ENCODE data around the gene LRRC75B. TPM values are rescaled to one million over a fixed set of nuclear protein-coding genes. Genes with fewer than 3 reads are reported as not detected.
"Not testable (repeated sequence)": the region's sequence is repeated elsewhere in the genome, so short reads cannot be mapped to it uniquely, and the experiment has no call there.

The LRRC75B gene
- total RNA-seq, 1 donor from 2014 or later = 8.2 TPM

DNA sequence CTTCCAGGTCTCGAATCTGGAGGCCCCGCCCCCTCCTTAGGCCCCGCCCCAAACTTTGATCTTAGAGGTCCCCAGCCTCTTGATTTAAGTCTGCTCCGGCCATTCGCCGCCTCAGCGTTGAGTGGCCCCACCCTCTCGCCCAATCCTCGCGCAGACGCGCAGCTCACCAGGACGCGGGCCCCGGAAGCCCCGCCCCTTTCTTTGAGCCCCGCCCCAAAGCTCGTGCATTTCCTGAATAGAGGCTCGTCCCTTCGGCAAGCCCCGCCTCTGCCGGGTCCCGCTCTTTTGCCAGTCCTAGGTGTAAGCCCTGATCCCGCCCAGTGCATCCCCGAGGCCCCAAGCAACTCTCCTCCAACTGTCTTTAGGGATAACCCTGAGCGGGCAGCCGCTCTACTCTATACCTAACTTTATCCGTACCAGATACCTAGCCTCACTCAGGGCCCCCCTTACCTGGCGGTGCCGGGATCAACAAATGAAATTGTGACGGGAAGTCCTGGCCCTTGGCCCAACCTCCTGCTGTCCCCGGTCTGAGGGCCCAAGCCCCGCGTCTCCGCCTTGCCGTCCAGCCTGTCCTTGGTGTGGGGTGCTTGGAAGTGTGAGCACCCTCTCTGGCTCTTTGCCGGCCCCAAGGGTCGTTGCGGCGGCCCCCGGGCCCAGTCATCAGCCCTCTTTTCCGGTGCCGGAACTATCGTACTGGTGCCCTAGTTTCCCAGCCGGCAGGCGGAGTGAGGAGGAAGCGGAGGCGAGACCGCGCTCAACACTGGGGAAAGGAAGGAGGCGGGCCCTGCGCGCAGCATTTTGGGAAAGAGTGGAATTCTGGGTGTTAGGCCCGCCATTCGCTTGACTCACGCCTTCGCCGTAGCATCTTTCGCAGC is 37.5 kb downstream of the LRRC75B start, which contains the start of gene SNRPD3:
Gene SNRPD3 (plus strand): TSS at position 835 of the 875 bp plus-strand sequence. CDS start 1,676 bp downstream, outside the sequence.
- DNase-seq (ENCODE audit: low read depth) = peak; percentile 94

DNA sequence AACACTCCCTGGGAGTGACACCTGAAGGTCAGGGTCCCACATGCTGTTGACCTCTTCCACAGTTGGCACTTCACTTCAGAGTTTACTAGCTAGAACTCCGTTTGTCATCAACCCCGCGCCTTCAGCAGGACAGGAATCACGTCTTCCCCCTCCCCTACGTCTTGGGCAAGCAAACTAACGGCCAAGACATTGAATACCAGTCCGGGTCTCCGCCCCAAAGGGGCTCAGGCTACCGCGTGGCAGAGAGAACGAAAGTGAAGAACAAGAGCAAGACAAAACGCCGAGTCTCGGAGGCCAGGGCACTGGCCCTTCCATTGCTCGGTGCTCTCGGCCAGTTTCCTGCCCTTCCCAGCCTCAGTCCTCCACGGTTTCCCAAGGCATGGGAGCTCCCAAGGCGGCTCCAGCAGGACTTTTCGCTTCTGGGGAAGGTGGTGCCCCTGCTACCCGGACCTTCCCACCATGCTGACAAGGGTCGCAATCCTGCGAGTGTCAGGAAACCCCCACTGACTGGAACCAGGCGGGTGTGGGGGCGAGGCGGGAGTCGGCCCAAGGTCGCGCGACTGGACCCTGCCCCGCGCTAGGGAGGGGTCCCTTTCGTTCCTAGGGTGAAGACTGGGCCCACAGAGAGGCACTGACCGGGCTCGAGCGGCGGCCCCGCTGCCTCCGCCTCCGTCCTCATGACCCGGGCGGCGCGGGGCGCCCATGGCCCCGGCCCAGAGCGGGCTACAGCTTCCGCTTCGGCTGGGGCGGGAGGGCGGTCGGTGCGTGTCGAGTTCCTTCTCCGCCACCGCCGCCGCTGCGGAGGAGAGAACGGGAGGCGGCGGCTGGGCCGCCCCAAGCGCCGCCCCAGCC is 38.3 kb downstream of the LRRC75B start, which contains the start of gene GUCD1:
Gene GUCD1 (minus strand): TSS at position 826 of the 852 bp plus-strand sequence. CDS start 147 bp downstream, at position 679.
- DNase-seq (ENCODE audit: low read depth) = peak; percentile 22

- DNase-seq (ENCODE audit: low read depth) = peak; percentile 49
Observed at GRCh38 chr22:24553597-24554312, 39.1 kb downstream of the LRRC75B start.

DNA sequence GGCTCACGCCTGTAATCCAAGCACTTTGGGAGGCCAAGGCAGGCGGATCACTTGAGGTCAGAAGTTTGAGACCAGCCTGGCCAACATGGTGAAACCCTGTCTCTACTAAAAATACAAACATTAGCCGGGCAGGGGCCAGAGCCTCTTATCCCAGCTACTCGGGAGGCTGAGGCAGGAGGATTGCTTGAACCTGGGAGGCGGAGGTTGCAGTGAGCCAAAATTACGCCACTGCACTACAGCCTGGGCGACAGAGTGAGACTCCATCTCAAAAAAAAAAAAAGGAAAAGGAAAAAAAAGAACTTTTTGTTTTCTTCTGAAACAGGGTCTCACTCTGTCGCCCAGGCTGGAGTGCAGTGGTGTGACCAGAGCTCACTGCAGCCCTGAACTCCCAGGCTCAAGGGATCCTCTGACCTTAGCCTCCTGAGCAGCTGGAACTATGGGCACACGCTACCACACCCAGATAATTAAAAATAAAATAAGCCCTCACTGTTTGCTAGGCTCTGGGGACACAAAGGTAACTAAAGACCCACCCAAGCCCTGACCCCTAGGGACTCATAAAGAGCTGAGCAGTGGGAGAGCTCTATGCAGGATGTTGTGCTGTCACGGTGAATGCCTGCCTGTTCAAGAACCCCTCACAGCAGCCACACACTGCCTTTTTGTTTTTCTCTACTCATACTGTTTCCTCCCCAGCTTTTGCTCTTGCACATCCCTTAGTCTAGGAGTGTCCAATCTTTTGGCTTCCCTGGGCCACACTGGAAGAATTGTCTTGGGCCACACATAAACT is 40.2 kb downstream of the LRRC75B start:
- not testable (repeated sequence) for DNase-seq (ENCODE audit: low read depth)

GRCh38 chr22:24550902-24551435 is 41.9 kb downstream of the LRRC75B start:
- DNase-seq (ENCODE audit: low read depth) = no peak

DNA sequence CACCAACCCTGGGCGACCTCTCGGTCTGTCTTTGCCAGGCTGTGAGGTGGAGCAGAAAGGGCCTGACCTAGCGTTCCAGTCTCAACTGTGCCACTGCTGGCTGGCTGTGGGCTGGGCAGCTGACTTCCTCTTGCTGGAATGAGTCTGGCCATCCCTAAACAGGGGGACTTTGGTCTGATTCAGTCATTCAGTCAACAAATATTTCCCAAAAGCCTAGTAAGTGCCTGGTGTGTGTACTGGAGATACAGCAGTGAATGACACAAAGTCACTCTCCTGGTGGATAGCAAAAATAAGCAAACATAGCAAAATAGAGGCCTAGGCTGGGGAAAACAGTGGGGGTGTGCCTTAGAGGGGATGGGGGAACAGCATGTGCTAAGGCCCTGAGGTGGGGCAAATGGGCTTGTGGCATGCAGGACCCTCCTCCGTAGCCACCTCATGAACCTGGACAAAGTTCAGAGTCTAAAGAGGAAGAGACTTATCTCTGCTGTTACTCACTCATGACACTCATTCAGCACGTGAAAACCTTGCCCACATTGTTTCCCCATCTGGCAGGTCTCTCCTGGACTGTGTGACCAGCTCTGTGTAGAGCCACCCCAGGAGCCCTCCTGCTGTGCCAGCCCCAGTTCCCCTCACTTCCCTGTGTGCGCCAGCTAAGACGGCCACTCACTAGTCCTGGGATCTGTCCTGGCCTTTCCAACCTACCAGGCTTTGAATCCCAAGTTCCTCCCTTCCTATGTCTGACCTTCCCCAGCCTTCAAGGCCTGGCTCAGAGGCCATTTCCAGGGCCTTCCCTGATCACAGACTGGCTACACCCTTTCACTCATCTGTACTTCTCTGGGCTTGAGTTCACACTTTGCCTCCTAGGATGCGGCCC is 42.6 kb downstream of the LRRC75B start:
- peak; percentile 86 for DNase-seq (ENCODE audit: low read depth)

- no peak for DNase-seq (ENCODE audit: low read depth)
Observed at GRCh38 chr22:24548812-24549211, 44.1 kb downstream of the LRRC75B start.

- no peak for DNase-seq (ENCODE audit: low read depth)
Observed at GRCh38 chr22:24543679-24544243, 49.1 kb downstream of the LRRC75B start.

GRCh38 chr22:24543185-24543601 is 49.7 kb downstream of the LRRC75B start:
- no peak for DNase-seq (ENCODE audit: low read depth)

- DNase-seq (ENCODE audit: low read depth) = no peak
Observed at GRCh38 chr22:24542641-24543040, 50.2 kb downstream of the LRRC75B start.

DNA sequence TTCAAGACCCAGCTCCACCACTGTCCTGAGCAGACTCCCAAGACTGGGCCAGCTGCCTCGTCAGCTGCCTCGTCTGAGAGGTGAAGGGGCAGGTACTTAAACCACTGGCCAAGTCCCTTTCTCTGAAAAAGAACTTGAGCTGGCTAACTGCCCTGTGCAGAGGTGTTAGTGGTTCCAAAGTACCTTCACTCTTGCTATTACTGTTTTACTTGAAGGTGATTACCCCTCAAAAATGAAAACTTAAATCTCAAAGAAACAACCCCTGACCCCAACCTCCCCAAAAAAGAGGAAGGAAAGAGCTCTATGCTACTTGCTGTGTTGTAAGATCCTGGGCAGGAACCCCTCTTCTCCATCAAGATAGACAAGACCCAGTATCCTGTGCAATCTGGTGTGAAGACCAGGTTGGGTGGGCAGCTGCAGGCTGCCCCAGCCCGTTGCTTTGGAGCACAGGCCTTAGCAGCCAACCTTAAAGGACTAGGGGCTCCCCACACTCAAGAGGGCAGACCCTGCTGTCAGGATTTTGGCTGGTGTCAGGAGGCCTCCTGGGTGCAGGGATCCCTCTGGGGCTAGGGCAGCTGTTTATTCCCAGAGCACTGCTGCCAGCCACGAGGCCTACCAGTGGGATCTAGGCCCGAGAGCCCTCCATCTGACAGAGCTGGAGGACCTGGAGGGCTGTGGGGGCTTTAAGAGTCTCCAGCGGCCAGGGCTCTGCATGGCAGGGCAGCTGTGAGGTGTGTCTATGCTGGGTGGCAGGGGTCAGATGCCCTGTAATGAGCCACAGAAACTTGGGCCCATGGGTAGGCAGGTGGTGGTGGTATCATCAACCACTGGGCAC is 51.0 kb downstream of the LRRC75B start:
- DNase-seq (ENCODE audit: low read depth) = no peak

DNA sequence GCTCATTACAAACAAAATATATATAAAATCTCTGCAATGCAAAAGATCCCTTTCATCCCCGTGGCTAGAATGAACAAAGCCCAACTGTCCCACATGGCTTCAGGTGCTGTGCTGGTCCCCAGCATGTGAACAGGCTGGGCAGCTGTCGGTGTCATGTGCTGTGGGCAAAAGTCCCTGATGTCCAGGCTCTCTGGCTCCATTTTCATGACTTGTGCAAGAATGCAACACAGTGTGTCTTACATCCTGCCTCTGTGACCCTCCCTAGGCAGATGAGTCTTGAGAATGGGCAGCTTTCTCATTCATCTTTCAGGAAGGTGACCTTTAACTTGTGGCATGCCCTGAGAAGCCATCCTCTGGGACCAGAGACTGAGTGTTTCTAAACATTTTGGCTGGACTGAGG is 52.4 kb downstream of the LRRC75B start:
- DNase-seq (ENCODE audit: low read depth) = no peak

GRCh38 chr22:24536089-24536488 is 56.8 kb downstream of the LRRC75B start:
- peak; percentile 60 for DNase-seq (ENCODE audit: low read depth)

Other genes with a start within 250 kb of the LRRC75B start
- 0.17 and 0.80 TPM in 2 replicates for gene ADORA2A, start 165.5 kb downstream of the LRRC75B start, total RNA-seq
- not detected in 2 replicates for gene UPB1, start 97.7 kb downstream of the LRRC75B start, total RNA-seq
- 129 and 169 TPM in 2 replicates for gene GUCD1, start 37.9 kb downstream of the LRRC75B start, total RNA-seq
- 166 and 255 TPM in 2 replicates for gene SNRPD3, start 37.1 kb downstream of the LRRC75B start, total RNA-seq
- gene GGT1, start 10.1 kb upstream of the LRRC75B start, total RNA-seq = 118 and 145 TPM in 2 replicates
- not detected in 2 replicates for gene PIWIL3, start 181.6 kb upstream of the LRRC75B start, total RNA-seq
- gene SGSM1, start 213.1 kb upstream of the LRRC75B start, total RNA-seq = not detected in 2 replicates

Measured in renal cortical epithelial cell (primary cell).